HK-2 (cell line): ENCODE data around the gene SIL1.
"Not testable (repeated sequence)": the region's sequence is repeated elsewhere in the genome, so short reads cannot be mapped to it uniquely, and the experiment has no call there.

Source experiments
- DNase-seq: peaks from one replicate; pipeline ENCODE4 v3.0.0-alpha.2; 2018; ENCODE audit not compliant: unreplicated experiment

The SIL1 gene

GRCh38 chr5:139140591-139141071 lies 57.5 kb downstream of the SIL1 start:
- DNase-seq = no peak

GRCh38 chr5:139138809-139139208 lies 59.4 kb downstream of the SIL1 start:
- peak; percentile 42 for DNase-seq

DNA sequence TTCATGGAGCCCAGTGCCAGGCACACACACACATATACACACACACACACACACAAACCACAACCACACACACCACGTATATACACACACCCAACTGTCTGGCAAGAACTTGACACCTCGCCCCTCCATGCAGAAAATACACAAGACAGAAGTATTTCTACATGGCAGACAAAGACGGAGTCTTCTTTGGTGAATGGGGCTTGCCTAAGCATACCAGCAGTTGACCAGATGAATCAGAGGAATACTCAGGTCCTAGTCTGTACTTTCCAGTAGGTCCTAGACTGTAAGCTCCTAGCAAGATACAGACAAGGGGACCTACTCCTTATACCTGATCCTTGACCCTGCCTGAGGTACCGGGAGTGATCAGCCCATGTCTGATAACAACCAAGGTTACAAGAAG lies 60.1 kb downstream of the SIL1 start:
- no peak for DNase-seq

DNA sequence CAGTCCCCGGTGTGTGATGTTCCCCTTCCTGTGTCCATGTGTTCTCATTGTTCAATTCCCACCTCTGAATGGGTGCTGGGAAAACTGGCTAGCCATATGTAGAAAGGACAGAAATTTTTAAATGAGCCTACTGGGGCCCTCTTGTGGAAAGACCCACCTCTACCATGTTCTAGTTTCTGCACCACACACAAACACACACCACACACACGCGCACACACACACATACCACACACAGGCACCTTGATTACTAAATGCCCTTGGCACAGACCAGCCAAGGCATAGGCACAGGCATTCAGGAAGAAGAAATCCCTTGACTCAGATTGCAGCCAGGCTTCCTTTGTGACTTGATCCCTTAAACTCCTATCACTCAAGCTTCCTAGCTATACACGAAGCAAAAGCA lies 60.5 kb downstream of the SIL1 start:
- DNase-seq = peak; percentile 21

GRCh38 chr5:139134906-139135305 lies 63.3 kb downstream of the SIL1 start:
- DNase-seq = no peak

GRCh38 chr5:139133282-139133681 lies 64.9 kb downstream of the SIL1 start:
- DNase-seq = no peak

DNA sequence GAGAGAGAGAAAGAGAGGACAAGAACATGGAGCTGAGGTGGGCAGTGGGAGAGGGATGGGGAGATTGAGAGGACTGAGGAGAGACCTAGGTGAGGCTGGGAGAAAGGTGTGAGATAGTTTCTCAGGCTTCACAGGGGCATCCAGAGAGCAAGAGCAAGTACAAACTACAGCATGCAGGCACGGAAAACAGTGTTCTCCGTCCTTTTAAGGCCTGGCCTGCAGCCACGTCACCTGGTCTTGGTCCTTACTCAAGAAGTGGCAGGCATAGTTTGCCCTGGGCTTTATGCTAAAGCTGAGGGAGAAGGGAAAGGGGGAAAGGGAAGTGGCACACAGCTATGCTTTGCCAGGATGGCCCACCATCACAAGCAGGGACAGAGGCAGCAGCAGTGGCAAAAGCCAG lies 65.7 kb downstream of the SIL1 start:
- DNase-seq = no peak

- no peak for DNase-seq
Observed at GRCh38 chr5:139131921-139132432, 66.2 kb downstream of the SIL1 start.

GRCh38 chr5:139131465-139131864 lies 66.7 kb downstream of the SIL1 start:
- DNase-seq = no peak

DNA sequence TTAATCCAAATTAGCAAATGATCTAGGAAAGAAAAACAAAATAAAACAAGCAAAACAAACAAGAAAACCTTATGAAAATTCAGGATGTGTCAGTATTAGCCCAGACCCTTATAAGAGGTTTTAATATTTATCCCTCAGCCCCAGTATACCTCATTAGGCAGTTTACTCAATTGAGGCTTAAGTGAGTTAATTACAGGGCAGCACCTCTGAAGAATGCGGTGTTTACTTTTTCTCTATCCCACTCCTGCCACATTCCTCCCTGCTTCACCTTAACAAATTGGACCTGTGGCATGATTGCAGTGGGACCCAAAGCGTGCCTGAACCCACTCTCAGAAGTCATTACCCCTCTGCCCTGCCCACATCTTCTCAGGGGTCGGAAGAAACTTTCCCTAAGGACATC lies 67.1 kb downstream of the SIL1 start:
- DNase-seq = no peak

GRCh38 chr5:139130214-139130613 lies 68.0 kb downstream of the SIL1 start:
- DNase-seq = no peak

GRCh38 chr5:139126711-139127111 lies 71.5 kb downstream of the SIL1 start:
- DNase-seq = no peak

- DNase-seq = no peak
Observed at GRCh38 chr5:139125991-139126390, 72.2 kb downstream of the SIL1 start.

- no peak for DNase-seq
Observed at GRCh38 chr5:139124774-139125520, 73.2 kb downstream of the SIL1 start.

GRCh38 chr5:139121120-139121519 lies 77.0 kb downstream of the SIL1 start:
- no peak for DNase-seq

GRCh38 chr5:139120521-139120920 lies 77.6 kb downstream of the SIL1 start:
- no peak for DNase-seq

GRCh38 chr5:139118804-139119203 lies 79.4 kb downstream of the SIL1 start:
- no peak for DNase-seq

- DNase-seq = no peak
Observed at GRCh38 chr5:139117342-139117884, 80.8 kb downstream of the SIL1 start.

GRCh38 chr5:139116100-139116655 lies 82.0 kb downstream of the SIL1 start:
- DNase-seq = no peak

- DNase-seq = no peak
Observed at GRCh38 chr5:139113892-139114291, 84.3 kb downstream of the SIL1 start.

DNA sequence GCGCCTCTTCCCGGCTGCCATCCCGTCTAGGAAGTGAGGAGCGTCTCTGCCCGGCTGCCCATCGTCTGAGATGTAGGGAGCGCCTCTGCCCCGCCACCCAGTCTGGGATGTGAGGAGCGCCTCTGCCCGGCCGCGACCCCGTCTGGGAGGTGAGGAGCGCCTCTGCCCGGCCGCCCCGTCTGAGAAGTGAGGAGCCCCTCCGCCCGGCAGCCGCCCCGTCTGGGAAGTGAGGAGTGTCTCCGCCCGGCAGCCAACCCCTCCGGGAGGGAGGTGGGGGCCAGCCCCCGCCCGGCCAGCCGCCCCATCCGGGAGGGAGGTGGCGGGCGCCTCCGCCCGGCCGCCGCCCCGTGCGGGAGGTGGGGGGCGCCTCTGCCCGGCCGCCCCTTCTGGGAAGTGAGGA lies 85.8 kb downstream of the SIL1 start:
- DNase-seq = not testable (repeated sequence)

GRCh38 chr5:139110526-139111168 lies 87.5 kb downstream of the SIL1 start:
- DNase-seq = no peak
